Left renal pelvis (tissue), 4 donors: ENCODE measurements around the gene TSPAN31. TPM values are rescaled to one million over a fixed set of nuclear protein-coding genes. Genes with fewer than 3 reads are reported as not detected.

ENCODE experiments used
- DNase-seq, 4 donors: peaks; one replicate each; pipeline ENCODE4 v3.0.0-alpha.2; 2013; ENCODE audit warnings: low read depth in 4 of 4, low spot score in 3 of 4
- polyA plus RNA-seq, 4 donors: library from polyadenylated mRNA; unstranded; fragments of 120-200 nt; gene quantifications; one replicate each; pipeline ENCODE4 v1.2.1, GENCODE V29; 2013; ENCODE audit not compliant: insufficient read length in 4 of 4

The TSPAN31 gene
- polyA plus RNA-seq, 4 donors = 67.7 to 108 (median 102) TPM

DNA sequence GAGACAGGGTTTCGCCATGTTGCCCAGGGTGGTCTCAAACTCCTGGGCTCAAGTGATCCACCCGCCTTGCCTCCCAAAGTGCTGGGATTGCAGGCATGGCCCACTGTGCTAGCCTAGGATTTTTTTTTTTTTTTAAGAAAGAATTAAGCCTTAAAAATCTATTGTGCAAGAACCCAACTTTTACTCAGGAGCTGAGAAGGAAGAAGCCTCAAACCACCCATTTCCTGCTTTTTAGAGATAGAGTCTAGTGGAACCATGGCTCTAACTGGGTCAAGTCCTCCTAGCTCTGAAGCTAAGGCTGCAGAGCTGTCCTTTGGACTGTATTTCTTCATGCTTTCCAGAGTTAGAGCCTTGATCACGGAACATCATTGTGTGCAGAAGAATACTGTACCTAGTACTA lies 36.4 kb downstream of the TSPAN31 start:
- DNase-seq = no peak

DNA sequence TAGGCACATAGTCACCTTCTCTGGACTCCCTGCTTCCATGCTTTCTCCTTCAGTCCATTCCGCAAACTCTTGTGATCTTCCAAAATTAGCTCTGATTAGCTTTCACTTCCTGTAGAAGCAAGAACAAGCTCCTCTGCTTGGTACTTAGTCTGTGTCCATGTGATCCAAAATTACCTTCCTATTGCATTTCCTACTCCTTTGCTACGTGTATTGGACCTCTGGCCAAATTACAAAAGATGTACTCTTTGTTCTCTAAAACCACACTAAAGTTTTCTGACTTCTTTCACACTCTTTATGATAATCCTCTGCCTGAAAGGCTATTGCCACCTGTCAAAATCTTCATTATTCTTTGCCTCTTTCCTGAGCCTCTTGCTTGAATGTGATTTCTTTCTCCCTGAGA lies 37.0 kb downstream of the TSPAN31 start:
- no peak for DNase-seq

GRCh38 chr12:57782243-57782607 lies 37.4 kb downstream of the TSPAN31 start:
- DNase-seq = no peak

DNA sequence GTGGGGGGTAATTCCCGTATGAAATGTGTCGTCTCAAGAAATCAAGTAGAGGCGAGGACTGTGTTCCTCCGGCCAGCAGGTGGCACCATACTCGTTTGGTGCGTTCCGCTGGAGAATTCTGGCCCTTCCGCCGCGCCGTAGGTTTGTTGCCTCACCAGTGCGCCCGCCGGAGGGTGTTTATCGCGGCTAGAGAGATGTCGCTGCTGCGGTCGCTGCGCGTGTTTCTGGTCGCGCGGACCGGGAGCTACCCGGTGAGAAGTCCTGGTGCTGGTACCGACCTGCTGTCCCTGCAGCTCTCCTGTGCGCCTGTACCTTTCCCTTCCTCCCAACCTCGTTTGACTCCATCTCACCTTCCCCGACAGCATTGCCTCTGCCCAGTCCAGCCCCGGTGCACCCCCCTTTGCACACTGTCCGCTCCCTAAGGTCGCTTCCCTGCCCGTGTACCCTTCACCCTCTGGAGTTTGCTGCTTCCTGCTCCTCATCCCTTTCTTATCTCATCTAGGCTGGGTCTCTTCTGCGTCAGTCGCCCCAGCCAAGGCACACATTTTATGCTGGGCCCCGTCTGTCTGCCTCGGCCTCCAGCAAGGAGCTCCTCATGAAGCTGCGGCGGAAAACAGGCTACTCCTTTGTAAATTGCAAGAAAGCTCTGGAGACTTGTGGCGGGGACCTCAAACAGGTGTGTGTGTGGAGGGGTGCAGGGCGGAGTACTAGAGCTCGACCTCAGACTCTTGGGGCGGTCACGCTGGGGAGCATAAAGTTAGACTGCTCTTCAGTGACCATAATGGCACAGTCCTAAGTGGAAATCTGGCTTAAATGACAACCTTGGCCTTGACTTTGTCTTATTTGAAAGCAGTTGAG lies 38.0 kb downstream of the TSPAN31 start, which contains the start of gene TSFM:
TSFM (plus strand) TSS at position 180 of the 858 bp plus-strand sequence; CDS start at position 195, 15 bp downstream.
- DNase-seq = peak; percentile 82 to 94 (median 91)

GRCh38 chr12:57783466-57783801 lies 38.6 kb downstream of the TSPAN31 start:
- no peak for DNase-seq

DNA sequence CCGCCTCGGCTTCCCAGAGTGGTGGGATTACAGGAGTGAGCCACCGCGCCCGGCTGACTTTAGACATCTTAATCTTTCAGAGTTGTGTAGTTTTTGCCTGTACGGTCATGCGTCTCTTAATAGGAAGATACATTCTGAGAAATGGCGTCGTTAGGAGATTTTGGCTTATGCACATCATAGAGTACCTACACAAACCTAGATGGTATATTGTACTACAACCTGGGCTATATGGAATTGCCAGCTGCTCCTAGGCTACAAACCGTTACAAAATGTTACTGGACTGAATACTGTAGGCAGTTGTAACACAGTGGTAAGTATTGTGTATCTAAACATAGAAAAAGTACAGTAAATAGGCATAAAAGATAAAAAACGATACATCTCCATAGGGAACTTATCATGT lies 39.0 kb downstream of the TSPAN31 start:
- DNase-seq = no peak

DNA sequence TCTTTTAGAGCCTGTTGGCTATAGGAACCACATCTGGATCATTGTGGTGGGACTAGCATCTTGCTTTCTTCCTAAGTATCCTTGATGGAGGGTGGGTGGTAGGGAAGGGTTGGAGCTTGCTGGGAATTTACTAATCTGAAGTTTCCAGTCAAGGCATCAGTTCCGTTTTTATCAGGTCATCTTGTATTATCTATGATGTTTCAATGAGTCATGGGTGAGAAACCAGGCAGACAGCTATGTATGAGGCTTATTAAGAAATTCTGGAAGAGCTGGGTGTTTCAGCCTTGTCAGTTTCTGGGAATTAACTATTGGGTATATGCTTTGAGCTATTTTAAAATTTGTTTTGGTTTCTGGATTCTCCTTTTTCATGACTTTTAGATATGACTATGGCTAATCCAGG lies 49.1 kb downstream of the TSPAN31 start:
- DNase-seq = no peak

DNA sequence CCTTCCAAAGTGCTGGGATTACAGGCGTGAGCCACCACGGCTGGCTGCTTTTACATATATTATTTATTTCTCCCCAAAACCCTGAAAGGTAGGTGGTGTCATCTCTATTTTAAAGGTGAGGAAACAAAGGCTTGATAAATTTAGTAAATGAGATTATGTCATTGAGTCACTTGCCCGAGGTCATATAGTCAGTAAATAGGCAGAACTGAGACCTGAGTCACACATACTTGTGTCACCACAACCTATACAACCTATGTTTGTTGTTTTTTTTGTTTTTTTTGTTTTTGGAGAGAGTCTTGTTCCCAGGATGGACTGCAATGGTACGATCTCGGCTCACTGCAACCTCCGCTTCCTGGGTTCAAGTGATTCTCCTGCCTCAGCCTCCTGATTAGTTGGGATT lies 50.5 kb downstream of the TSPAN31 start:
- no peak for DNase-seq

- no peak for DNase-seq
Measured at GRCh38 chr12:57796996-57797395, 52.2 kb downstream of the TSPAN31 start.

DNA sequence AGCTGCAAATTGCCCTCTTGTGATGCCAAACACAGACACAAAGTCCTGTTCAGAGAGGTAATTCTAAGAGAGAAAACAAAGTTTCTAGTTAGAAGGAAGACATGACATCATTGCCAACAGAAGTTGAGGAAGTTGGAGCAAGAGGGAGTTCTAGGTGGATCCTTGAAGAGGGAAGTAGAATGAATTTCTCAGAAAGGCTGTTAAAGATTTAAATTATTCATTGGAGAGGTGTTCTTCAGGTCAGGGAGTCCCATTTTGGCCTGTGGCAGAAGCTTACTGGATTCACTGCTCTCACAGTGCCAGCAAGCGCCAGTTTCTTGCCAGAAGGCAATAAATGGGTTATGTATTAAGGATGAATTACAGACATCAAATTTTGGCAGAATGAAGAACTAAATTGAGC lies 53.1 kb downstream of the TSPAN31 start:
- no peak for DNase-seq

Other genes with a start within 250 kb of the TSPAN31 start
- 10 to 100 TPM; 16.3 to 34.6 (median 29.8) TPM for gene DDIT3, start 224.5 kb upstream of the TSPAN31 start, polyA plus RNA-seq
- 10 to 100 TPM; 52.6 to 99.8 (median 61.2) TPM for gene MBD6, start 222.2 kb upstream of the TSPAN31 start, polyA plus RNA-seq
- gene DCTN2, start 197.8 kb upstream of the TSPAN31 start, polyA plus RNA-seq = 100 to 1,000 TPM; 144 to 176 (median 167) TPM
- 1 to 10 TPM in 2 of 4 donors, under 1 TPM in 2; 0.64 to 1.1 (median 0.86) TPM for gene KIF5A, start 195.0 kb upstream of the TSPAN31 start, polyA plus RNA-seq
- 10 to 100 TPM; 21.9 to 47.1 (median 39.6) TPM for gene PIP4K2C, start 153.8 kb upstream of the TSPAN31 start, polyA plus RNA-seq
- 10 to 100 TPM; 53.9 to 82.4 (median 62.2) TPM for gene DTX3, start 140.2 kb upstream of the TSPAN31 start, polyA plus RNA-seq
- gene ARHGEF25, start 133.6 kb upstream of the TSPAN31 start, polyA plus RNA-seq = 100 to 1,000 TPM in 1 of 4 donors, 10 to 100 TPM in 3; 33.6 to 101 (median 36.9) TPM
- gene B4GALNT1, start 111.8 kb upstream of the TSPAN31 start, polyA plus RNA-seq = 1 to 10 TPM in 1 of 4 donors, under 1 TPM in 3; 0.79 to 6.1 (median 0.93) TPM
- gene OS9, start 50.9 kb upstream of the TSPAN31 start, polyA plus RNA-seq = 100 to 1,000 TPM; 189 to 235 (median 201) TPM
- 1 to 10 TPM in 3 of 4 donors, under 1 TPM in 1; 0.79 to 1.5 (median 1.4) TPM for gene AGAP2, start 6.3 kb upstream of the TSPAN31 start, polyA plus RNA-seq
- gene CDK4, start 7.3 kb downstream of the TSPAN31 start, polyA plus RNA-seq = 100 to 1,000 TPM; 199 to 236 (median 214) TPM
- 10 to 100 TPM in 3 of 4 donors, 1 to 10 TPM in 1; 9.9 to 25.9 (median 16.3) TPM for gene MARCHF9, start 10.1 kb downstream of the TSPAN31 start, polyA plus RNA-seq
- gene CYP27B1, start 22.0 kb downstream of the TSPAN31 start, polyA plus RNA-seq = 1 to 10 TPM in 2 of 4 donors, under 1 TPM in 2; 0.72 to 2.2 (median 0.96) TPM
- gene METTL1, start 27.1 kb downstream of the TSPAN31 start, polyA plus RNA-seq = 10 to 100 TPM; 29.0 to 32.3 (median 31.5) TPM
- gene EEF1AKMT3, start 27.6 kb downstream of the TSPAN31 start, polyA plus RNA-seq = 10 to 100 TPM; 11.2 to 17.5 (median 11.7) TPM
- gene TSFM, start 37.7 kb downstream of the TSPAN31 start, polyA plus RNA-seq = 10 to 100 TPM; 23.4 to 47.4 (median 46.9) TPM
- gene AVIL, start 73.7 kb downstream of the TSPAN31 start, polyA plus RNA-seq = 10 to 100 TPM in 1 of 4 donors, 1 to 10 TPM in 3; 5.1 to 18.0 (median 8.2) TPM
- 100 to 1,000 TPM; 235 to 272 (median 260) TPM for gene CTDSP2, start 101.7 kb downstream of the TSPAN31 start, polyA plus RNA-seq
- 10 to 100 TPM in 2 of 4 donors, 1 to 10 TPM in 2; 7.8 to 15.7 (median 10.5) TPM for gene ATP23, start 196.5 kb downstream of the TSPAN31 start, polyA plus RNA-seq